TTC549 (cell line): Measurements from ENCODE around the gene MEG3.
"Not testable (repeated sequence)": the region's sequence is repeated elsewhere in the genome, so short reads cannot be mapped to it uniquely, and the experiment has no call there.

ENCODE experiments used
- FAIRE-seq: peaks from 2 replicates; lab custom pipeline; 2012; peaks lifted over from hg19 to GRCh38; lab: Jason Lieb, UNC

MEG3 gene

DNA sequence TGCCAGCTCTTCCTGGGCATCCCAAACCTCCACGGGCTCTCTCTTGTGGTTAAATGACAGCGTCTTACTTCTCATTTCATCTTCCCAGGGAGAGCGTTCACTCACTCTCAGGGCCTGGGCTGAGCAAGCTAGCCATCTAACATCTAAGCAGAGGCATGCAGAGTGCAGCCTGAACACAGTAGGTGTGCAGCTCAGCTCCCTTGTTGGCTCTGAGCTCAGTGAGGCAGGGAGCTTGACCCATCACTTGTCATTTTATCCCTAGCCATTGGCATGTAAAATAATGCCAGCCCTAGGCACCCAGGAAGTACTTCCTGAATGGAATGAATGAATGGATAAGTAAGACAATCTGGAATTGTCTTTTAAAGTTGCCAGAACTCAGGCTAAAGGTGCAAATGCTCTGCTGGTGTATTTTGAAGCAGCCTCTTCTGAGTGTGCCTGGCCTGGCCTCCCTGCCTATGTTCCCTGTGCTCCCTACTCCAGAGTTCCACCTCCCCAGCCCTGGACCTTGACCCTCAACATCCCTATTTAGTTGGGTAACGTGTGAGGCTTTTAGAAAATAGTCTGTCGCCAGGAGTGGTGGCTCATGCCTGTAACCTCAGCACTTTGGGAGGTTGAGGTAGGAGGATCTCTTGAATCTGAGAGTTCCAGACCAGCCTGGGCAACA lies 9.5 kb upstream of the MEG3 start:
- no peak for FAIRE-seq

DNA sequence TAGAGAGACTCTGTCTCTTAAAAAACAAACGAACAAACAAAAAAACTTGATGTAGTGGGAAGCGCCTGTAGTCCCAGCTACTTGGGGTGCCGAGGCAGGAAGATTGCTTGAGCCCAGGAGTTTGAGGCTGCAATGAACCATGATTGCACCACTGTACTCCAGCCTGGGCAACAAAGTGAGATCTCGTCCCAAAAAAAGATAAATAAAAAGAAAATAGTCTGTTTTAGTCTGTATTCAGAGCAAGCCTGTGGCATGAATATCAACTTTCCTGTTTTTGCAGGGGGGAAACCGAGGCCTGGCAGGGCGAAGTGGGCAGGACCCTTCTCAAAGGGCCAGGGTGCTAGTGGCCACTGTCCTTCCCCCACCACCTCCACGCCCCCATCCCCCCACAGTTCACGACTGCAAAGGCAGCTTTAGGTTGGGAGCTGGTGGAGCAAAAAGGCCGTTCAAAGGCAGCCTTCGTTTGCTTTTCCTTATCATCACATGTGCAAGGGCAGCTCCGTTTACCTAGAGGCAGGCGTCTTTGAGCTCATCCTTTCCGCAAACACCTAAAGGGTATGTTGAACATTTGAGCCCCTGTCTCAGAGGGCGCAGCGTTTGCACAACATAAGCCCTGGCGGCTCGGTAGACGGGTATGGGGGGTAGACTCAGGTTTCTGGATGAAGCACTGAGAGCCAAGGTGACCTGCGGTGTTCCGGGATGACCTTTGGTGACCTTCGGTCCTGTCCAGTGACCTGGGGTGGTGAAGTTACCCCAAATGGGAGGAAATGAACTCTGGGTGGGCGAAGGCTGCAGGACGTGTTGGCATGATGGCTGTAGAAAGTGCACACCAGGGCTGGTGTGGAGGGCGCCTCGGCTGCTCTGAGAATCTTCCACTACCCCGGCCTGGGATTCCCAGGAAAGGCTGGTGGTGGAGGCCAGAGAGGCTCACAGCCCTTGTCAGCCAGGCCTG lies 8.7 kb upstream of the MEG3 start:
- no peak for FAIRE-seq

DNA sequence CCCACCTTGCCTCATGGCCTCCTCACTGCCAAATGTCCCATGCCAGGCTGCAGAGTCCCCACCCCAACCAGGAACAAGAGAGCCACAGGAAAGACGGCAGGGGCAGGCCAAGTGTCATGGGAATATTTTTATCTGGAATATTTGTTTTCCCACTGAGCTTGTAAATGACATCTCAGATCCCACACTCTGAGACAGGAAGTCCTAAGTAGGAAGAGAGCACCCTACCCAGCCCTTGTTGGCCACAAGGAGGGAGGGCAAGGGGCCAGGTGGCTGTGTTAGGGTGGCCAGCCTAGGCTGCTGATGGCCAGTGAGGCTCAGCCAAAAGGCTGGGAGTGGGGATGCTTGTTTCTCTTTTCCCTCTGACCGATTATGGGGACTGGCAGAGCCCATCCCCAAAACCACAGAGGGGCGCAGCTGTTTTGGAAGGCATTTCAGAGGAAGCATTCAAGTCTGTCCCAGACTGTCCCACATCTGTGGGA lies 7.7 kb upstream of the MEG3 start:
- FAIRE-seq = no peak

DNA sequence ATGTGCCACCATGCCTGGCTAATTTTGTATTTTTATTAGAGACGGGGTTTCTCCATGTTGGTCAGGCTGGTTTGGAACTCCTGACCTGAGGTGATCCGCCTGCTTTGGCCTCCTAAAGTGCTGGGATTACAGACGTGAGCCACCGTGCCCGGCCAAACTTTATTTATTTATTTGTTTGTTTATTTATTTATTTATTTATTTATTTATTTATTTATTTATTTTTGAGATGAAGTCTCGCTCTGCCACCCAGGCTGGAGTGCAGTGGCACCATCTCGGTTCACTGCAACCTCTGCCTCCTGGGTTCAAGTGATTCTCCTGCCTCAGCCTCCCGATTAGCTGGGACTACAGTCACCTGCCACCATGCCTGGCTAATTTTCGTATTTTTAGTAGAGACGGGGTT lies 7.0 kb upstream of the MEG3 start:
- not testable (repeated sequence) for FAIRE-seq

DNA sequence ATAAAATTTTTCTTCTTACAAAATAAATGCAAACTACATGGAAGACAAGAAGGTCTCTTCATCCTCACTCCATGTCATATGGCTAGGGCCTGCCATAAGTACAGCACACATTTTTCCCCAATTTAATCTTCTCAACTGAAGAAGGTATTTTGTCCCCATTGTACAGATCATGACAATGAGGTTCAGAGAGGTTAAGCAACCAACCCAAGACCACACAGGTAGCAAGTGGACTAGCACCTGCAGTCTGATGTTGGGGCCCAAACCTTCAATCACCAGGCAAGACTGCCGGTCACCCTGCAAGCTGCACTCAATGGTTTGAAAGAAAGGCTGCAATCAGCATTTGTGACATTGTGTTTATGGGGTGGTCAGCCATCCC lies 6.5 kb upstream of the MEG3 start:
- no peak for FAIRE-seq

DNA sequence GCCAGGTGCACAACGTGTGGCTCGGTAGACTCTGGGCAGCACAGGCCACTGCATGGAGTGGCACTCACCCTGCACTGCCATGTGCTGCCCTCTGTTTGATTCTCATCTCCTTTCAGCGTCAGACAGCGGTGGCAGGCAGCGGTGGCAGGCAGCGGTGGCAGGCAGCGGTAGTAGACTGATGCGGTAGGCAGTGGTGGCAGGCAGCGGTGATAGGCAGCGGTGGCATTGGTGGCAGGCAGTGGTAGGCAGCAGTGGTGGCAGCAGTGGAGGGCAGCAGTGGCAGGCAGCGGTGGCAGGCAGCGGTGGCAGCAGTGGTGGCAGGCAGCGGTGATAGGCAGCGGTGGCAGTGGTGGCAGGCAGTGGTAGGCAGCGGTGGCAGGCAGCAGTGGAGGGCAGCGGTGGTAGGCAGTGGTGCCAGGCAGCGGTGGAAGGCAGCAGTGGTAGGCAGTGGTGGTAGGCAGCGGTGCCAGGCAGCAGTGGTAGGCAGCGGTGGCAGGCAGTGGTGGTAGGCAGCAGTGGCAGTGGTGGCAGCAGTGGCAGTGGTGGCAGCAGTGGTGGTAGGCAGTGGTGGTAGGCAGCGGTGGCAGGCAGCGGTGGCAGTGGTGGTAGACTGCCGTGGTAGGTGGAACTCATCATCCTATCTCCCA lies 6.0 kb upstream of the MEG3 start:
- no peak for FAIRE-seq

DNA sequence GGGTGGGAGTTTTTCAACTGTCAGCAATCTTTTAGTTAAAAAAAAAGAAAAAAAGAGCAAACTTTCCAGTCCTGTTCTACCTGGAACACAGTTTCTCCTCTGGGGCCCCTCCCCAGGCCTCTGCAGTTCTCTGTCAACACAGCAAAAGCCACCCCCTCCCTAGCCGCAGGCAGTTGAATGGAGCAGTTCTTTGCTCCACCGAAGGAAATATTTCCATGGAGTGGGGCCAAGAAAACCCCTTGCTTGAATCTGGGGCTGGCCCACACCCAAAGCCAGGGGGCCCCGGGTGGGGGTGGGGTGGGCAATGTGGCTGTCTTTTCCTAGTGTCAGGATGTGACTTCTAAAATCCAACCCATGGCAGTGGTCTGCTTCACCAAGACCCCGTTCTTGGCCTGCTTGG lies 5.0 kb upstream of the MEG3 start:
- no peak for FAIRE-seq

DNA sequence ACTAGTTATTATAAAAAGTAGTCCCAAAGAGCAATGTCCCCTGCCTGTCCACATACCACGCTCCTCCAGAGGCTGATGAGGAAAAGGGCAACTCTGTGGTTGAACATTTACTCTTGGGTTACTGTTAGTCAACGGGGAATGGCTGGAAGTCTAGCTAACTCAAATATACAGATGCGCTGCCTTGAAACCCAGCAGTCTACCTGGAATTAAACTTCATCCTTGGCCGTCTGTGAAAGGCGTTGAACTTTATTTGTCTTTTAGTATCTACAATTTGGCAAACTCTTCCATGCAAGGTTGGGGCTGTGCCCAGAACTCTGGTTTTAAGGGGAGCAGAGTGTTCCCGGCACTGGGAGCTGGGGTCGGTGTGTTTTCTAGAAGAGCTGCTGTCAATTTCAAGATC lies 3.9 kb upstream of the MEG3 start:
- FAIRE-seq = no peak

DNA sequence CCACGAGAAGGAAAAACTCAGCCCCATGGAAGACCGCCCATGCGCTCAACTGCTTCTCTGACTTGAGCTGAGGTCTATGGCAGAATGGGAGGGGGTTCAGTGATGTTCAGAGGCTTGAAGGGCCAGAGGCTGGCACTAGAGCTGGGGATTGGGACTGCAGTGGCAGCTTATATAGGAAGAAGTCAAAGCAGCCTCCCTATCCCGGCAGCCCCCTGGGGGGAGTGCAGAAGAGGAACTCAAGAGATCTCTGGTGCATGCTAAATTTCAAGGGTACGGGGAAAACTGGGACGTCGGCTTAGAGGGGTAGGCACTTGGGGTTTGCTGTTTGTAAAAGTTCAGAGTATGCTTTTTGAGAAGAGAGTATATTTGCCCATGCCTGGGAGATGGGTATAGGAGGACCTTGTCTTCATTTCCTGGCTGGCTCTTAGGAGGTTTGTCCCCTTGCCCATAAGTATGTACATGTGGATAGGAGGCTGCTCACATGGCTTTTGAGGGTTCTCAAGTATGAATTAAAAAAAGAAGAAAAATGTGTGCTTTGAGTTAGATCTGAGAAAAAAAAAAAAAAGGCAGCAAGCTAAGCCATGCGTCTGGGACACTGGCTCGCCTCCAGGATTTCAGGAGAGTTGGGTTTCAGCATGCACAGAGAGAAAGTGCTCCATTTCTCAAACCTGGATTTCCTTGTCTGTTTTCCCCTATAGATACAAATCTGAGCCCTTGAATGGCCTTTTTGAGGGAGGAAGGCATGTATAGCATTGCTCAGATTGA lies 3.2 kb upstream of the MEG3 start:
- FAIRE-seq = no peak

DNA sequence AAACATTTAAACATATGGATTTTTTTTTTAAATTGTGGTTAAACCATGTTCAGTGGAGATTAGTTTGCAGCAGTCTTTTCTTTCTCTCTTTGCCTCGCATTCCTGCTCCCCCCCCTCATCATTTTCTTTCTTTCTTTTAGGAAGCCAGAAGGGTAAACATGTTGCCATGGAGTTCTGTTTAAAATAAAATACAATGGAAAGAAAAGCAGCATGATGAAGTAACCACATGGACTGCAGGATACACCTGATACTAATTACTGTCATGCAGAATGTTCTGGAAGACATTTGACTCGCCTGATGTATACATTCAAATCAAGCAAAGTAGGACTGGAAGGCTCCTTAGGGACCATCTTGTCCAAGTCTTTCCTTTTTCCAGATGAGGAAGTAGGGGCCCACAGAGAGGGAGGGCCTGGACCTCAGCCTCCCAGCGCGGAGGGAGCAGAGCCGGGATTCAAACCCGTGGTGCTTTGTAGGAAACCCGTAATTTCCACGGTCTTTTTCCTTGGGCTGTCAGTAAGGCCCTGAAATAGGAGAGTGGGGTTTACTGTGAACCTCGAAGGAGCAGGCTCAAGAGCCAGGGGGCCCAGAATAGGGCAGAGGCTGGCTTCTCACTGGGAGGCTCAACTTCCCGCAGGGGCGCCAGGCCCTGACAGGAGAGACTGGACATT lies 2.4 kb upstream of the MEG3 start:
- no peak for FAIRE-seq

DNA sequence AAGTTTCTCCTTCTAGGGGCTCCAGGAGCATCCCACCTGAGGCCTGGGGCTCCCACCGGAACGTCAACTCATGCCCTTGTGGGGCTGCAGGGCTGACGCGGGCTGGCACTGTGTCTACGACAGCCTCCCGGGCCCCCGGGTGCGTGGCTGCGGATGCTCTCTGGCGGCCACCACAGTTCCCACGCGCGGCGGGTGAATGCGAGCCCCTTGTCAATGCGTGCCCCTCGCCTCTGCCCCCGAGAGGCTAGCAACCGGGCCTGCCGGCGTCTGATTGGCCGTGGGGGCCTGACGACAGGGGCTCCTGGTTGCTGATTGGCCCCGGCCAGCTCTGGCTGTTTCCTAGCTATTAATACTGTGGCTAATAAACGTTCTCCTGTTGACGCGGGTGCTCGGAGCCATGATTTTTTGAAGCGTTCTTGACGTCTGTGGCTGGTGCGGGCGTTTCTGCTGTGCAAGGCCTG lies 1.8 kb upstream of the MEG3 start:
- FAIRE-seq = no peak

DNA sequence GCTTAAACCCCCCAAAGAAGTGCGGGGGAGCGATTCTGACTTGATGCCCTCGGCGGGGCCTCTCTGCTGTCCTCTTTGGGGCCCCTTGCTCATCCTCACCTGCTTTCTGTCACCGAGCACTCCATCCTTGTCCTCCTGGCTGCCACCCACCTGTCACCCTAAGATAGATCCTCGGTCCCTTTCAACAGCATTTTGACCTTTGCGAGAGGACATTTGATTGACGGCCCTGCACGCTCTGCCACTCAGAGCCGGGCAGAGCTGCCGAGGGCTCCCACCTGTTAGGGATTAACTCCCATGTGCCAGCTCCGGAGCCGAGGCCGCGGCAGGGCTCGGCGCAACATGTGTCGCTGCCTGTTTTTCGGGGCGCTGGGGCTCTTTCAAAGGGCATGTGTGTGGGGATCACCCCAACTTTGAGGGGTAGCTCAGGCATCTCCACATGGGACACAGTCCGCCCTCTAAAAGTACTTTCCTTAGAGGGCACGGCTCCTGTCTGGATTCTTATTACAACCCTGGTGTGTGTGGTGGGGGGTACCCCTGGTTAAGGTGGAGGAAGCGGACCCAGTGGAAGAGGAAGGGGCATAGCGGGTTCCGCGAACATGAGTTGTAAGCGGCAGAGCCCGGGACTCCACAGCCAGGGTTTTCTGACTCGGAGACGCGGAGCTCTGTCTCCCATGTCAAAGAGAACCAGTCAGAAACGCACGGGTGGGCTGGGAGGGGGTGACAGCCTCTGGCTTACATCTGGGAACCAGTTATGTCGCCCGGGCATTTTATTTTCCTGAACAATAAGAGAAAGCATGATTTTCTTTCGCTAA lies 811 bp upstream of the MEG3 start:
- FAIRE-seq = no peak

DNA sequence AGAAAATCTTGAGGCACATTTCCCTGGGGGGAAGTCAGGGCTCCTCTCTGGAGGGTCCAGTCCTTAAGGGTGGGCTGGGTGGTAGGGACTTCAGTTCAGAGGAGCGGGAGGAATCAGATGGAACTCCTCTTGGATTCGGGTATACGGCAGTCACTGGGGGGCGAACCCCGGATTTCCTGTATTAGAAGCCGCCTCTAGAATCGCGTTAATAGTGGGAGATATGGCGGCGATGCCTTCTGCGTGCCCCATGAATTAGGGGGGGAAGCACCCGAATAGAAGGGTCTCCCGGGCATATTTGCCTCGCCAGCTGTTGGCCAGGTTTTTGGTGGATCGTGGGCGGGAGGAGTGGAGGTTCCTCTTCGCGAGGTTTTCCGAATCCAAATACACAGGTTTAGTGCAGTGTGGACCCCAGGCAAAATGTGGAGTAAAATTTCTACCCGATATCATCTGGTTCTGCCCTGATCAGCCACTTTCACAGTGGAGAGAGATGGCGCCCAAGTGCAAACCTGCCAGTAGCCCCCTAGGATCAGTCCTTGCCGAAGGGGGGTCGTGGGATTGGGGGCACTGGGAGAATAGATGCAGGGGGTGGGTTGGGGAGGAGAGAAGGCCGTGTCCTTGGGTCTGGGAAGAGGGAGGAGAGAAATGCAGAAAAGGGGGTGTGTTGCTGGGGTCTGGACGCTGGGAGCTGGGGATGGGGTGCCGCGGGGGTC lies 628 bp downstream of the MEG3 start:
- no peak for FAIRE-seq

DNA sequence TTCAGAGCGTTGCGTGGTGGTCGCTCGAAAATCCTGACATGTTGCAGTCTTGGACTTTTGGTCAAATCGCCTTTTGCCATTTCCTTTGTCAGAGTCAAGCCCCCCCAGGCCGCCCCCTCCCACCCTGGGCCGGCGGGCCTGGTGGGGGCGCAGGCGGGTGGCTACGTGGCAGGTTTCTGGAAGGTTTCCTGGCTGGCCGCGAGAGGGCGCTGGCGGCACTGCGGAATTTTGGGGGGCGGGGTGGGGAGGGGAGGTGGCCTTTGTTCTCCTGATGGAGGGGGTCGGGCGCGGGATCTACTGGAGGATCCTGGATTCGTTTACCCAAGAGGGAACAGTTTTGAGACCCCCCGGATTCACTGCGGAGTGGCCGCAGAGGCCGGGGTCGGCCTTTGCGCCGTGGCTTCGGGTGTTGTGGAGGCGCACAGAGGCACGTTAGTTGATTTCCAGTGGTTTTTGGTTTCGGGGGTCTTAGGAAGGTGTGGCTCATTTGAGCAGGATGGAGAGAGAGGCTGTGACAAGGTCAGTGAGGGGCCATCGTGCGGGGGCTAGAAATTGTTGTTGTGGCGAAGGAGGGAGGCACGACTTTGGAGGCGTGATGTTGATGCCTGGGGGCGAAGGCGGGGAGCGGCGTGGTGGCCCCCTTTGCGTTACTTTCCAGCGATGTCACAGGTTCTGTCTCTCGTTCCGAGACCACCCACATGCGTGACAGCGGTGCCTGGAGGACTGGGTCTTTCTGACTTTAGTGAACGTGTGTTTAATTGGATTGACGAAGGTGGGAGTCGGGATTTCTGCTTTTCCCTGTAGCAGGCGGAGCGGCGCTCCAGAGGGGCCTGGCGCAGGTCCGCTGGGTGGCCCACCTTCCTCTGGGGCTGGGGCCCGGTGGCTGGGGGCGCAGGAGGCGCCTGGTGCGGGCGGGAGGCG lies 1.4 kb downstream of the MEG3 start:
- FAIRE-seq = no peak

DNA sequence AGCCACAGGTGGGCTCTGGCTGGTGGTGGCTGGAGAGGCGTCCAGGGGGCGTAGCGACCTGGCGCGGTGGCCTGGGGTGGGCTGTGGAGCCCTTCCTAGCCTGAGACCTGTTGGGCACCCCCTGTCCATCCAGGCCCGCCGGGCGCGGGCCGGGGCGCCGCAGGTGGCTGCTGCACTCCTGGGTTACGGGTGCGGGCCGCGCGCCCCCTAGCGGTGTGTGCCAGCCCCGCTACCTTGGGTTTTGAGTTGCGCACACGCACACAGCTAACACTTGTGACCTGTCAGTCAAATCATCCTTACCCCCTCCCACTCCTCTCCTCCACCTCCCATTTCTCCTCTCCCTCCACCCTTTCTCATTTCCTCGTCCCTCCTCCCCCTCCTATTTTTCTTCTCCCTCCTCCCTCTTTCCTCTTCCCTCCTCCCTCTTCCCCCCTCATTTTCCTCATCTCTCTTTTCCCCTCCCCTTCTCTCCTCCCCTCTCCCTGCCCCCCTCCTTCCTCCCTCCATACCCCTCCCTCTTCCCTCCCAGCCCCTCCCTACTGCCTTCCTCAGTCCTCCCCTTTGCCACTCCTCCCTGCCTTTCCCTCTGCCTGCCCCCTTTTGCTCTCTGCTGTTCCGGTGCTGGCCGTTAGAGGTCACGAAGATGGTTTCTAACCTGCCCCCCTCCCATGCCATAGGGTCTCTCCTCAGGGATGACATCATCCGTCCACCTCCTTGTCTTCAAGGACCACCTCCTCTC lies 2.3 kb downstream of the MEG3 start:
- FAIRE-seq = no peak

DNA sequence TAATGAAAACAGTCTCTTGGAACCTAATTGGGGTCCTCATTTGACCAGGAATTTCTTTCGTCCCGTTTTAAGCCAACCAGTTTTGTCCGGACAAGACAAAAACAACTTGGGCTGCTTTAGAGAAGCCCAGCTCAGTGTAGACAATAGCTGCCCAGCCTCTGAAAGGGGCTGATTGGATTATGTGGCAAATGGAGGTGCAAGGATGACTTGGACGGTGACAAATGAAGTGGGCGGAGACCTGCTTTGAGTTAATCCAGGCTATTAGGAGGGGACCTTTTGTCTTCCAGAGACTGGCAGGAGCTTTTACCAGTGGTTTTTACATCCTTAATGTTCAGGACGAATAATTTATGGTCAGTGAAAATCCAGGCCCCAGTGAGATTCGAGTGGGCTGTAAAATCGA lies 4.8 kb downstream of the MEG3 start:
- FAIRE-seq = no peak

DNA sequence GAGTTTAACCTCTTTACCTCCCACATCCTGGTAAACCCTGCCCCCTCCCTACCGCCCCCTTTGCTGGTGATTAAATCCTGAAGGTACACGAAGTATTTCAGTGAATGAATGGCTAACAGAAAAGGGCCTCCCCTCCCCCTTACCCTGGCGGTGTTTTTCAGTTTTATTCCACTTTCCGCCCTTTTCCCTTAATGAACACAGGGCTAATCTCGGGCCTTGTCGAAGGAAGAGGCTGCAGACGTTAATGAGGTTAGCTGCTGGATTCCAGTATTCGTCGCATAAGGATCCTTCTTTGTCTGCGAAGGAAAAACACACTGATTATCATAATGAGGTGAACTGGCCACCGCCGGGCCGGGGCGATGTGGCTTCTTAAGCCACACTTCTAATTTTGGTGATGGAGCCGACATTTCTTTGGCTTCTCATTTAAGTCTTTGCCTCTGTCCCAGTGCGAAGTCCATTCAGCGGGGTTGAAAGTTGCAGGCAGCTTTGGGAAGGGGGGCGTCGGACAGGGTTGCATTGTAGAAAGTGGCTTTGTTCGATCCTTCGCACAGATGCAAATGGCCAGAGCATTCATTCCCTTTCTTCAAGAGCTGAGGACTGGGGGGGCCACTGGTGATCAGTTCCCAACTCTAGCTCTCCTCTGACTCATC lies 6.5 kb downstream of the MEG3 start:
- no peak for FAIRE-seq
